Common myeloid progenitor, CD34-positive (primary cell): Measurements from ENCODE around the gene NEURL2.

Source experiments
- CTCF ChIA-PET: fragments of 350-600 bp; sonication (Branson Sonifier 250); formaldehyde crosslinking; loops from one replicate; lab custom pipeline; 2021; ENCODE audit warnings: antibody characterized with exemption; lab: Charles Lee
- POLR2A ChIA-PET: fragments of 350-600 bp; sonication (Branson Sonifier 250); formaldehyde crosslinking; loops from one replicate; lab custom pipeline; 2021; ENCODE audit warnings: antibody characterized with exemption; lab: Charles Lee
- DNase-seq, 3 donors: peaks; one replicate each; pipeline versions ENCODE4 v3.0.0 to v3.0.0-alpha.2; 2013
- H3K27ac ChIP-seq, 2 experiments: 1 replicate in 1 of 2; 2 replicates in 1 of 2; pipeline ENCODE4 v1.7.0; 2013; ENCODE audit warnings: inconsistent platforms in 2 of 2, low read length in 2 of 2, mild to moderate bottlenecking in 2 of 2, low read depth in 1 of 2, moderate library complexity in 1 of 2; ENCODE audit not compliant: severe bottlenecking in 2 of 2, insufficient read depth in 1 of 2, poor library complexity in 1 of 2
- H3K27me3 ChIP-seq, 5 experiments: replicated peaks in 2 of 5; 1 replicate in 3 of 5; 2 replicates in 2 of 5; pipeline versions ENCODE4 v1.6.1 to v1.7.0; 2013; ENCODE audit warnings: low read length in 4 of 5, mild to moderate bottlenecking in 2 of 5, moderate library complexity in 2 of 5, inconsistent platforms in 1 of 5; ENCODE audit not compliant: insufficient read depth in 5 of 5, control insufficient read depth in 4 of 5
- H3K36me3 ChIP-seq, 4 experiments: 1 replicate in 2 of 4; 2 replicates in 2 of 4; pipeline versions ENCODE4 v1.6.1 to v1.7.0; 2013; ENCODE audit warnings: low read length in 3 of 4, control low read depth in 1 of 4, mild to moderate bottlenecking in 1 of 4; ENCODE audit not compliant: control insufficient read depth in 4 of 4, insufficient read depth in 4 of 4
- H3K4me1 ChIP-seq, 4 experiments: 1 replicate in 3 of 4; 2 replicates in 1 of 4; pipeline versions ENCODE4 v1.6.1 to v1.7.1; 2013; ENCODE audit warnings: low read length in 3 of 4, mild to moderate bottlenecking in 3 of 4, control low read depth in 1 of 4, inconsistent platforms in 1 of 4, moderate library complexity in 1 of 4; ENCODE audit not compliant: control insufficient read depth in 4 of 4, insufficient read depth in 4 of 4; ENCODE audit errors: control extremely low read depth in 1 of 4
- H3K4me3 ChIP-seq, 7 experiments: 1 replicate in 4 of 7; 2 replicates in 3 of 7; pipeline versions ENCODE4 v1.5.1 to v1.7.0; 2013; ENCODE audit warnings: mild to moderate bottlenecking in 7 of 7, low read length in 6 of 7, moderate library complexity in 6 of 7, inconsistent platforms in 2 of 7, low read depth in 2 of 7, control low read depth in 1 of 7; ENCODE audit not compliant: insufficient read depth in 4 of 7, control insufficient read depth in 1 of 7; ENCODE audit errors: extremely low read depth in 1 of 7
- H3K9me3 ChIP-seq, 5 experiments: 1 replicate in 4 of 5; 2 replicates in 1 of 5; pipeline versions ENCODE4 v1.6.1 to v1.7.1; 2013; ENCODE audit warnings: low read length in 4 of 5, mild to moderate bottlenecking in 2 of 5, inconsistent platforms in 1 of 5, low read depth in 1 of 5, moderate library complexity in 1 of 5; ENCODE audit not compliant: control insufficient read depth in 4 of 5, insufficient read depth in 2 of 5; ENCODE audit errors: control extremely low read depth in 1 of 5
- WGBS: methylation state at CpG from one replicate; pipeline ENCODE4 v1.1.5; 2013; ENCODE audit not compliant: insufficient coverage; 5-methylcytosine and 5-hydroxymethylcytosine counted together

The NEURL2 gene

GRCh38 chr20:45851501-45851900, 39.5 kb downstream of the NEURL2 start:
- no peaks in the 10 kb centered on the region for H3K9me3 ChIP-seq
- peaks cover 0 to 9% (median 9%) of the 10 kb centered on the region in 4 experiments for H3K4me1 ChIP-seq
- H3K4me3 ChIP-seq, result no peak overlapping the region
- no peaks in the 10 kb centered on the region for H3K27me3 ChIP-seq
- no peak overlapping the region for H3K27ac ChIP-seq
- ChIA-PET CTCF (interaction anchor here (1.0 to 1.7 kb wide), 2 partner anchors 38 to 92 kb away, joined by 3 to 4 read pairs; no protein-coding TSS in a partner anchor), POLR2A (interaction anchor here (0.7 kb wide), 1 partner anchor 21 kb away, joined by 3 read pairs; no protein-coding TSS in a partner anchor)
- DNase-seq, result no peak
- peaks cover 5 to 55% (median 31%) of the 10 kb centered on the region in 4 experiments for H3K36me3 ChIP-seq

GRCh38 chr20:45850926-45851325, 40.1 kb downstream of the NEURL2 start:
- no CpG with 5 or more reads among the region's 1 CpG for WGBS
- H3K27ac ChIP-seq, result no peak overlapping the region
- no peaks in the 10 kb centered on the region for H3K27me3 ChIP-seq
- ChIA-PET POLR2A (no interaction called here), CTCF (interaction anchor here (1.7 to 1.9 kb wide), 2 partner anchors 11 to 39 kb away, joined by 4 to 8 read pairs; no protein-coding TSS in a partner anchor)
- peak in 1 of 3 donors; percentile 17 for DNase-seq
- no peak overlapping the region for H3K4me3 ChIP-seq
- no peaks in the 10 kb centered on the region for H3K9me3 ChIP-seq
- peaks cover 5 to 61% (median 34%) of the 10 kb centered on the region in 4 experiments for H3K36me3 ChIP-seq
- peaks cover 0 to 4% (median 3%) of the 10 kb centered on the region in 4 experiments for H3K4me1 ChIP-seq

GRCh38 chr20:45850238-45850637, 40.8 kb downstream of the NEURL2 start:
- POLR2A ChIA-PET, result no interaction called here
- Histone ChIP-seq H3K36me3 (peaks cover 5 to 67% (median 39%) of the 10 kb centered on the region in 4 experiments), H3K27ac (no peak overlapping the region), H3K4me3 (no peak overlapping the region), H3K27me3 (no peaks in the 10 kb centered on the region), H3K9me3 (no peaks in the 10 kb centered on the region), H3K4me1 (peaks cover 0 to 2% (median 0%) of the 10 kb centered on the region in 4 experiments)
- DNase-seq, result no peak
- WGBS, result 100% methylated on average over 1 of the region's 2 CpGs
- CTCF ChIA-PET, result interaction anchor here (1.7 to 1.9 kb wide), 2 partner anchors 10 to 40 kb away, joined by 4 to 8 read pairs; no protein-coding TSS in a partner anchor

GRCh38 chr20:45848969-45849582, 41.9 kb downstream of the NEURL2 start:
- H3K9me3 ChIP-seq, result no peaks in the 10 kb centered on the region
- WGBS, result 100% methylated on average over 2 of the region's 8 CpGs
- no peaks in the 10 kb centered on the region for H3K27me3 ChIP-seq
- no peak for DNase-seq
- no peaks in the 10 kb centered on the region for H3K4me1 ChIP-seq
- H3K36me3 ChIP-seq, result peaks cover 6 to 73% (median 41%) of the 10 kb centered on the region in 4 experiments
- H3K27ac ChIP-seq, result no peak overlapping the region
- CTCF ChIA-PET, result interaction anchor here (1.0 to 1.9 kb wide), 2 partner anchors 9 to 19 kb away, joined by 4 to 8 read pairs; no protein-coding TSS in a partner anchor
- POLR2A ChIA-PET, result interaction anchor here (0.6 kb wide), 1 partner anchor 47 kb away, joined by 3 read pairs; no protein-coding TSS in a partner anchor
- no peak overlapping the region for H3K4me3 ChIP-seq

GRCh38 chr20:45848421-45848820, 42.6 kb downstream of the NEURL2 start:
- no peak overlapping the region for H3K4me3 ChIP-seq
- 95% methylated on average over 8 of the region's 8 CpGs for WGBS
- DNase-seq, result no peak
- CTCF ChIA-PET, result interaction anchor here (0.8 kb wide), 1 partner anchor 20 kb away, joined by 3 read pairs; no protein-coding TSS in a partner anchor
- no peak overlapping the region for H3K27ac ChIP-seq
- peaks cover 11 to 77% (median 45%) of the 10 kb centered on the region in 4 experiments for H3K36me3 ChIP-seq
- no peaks in the 10 kb centered on the region for H3K9me3 ChIP-seq
- H3K4me1 ChIP-seq, result peaks cover 0 to under 1% (median 0%) of the 10 kb centered on the region in 4 experiments
- no peaks in the 10 kb centered on the region for H3K27me3 ChIP-seq
- POLR2A ChIA-PET, result interaction anchor here (0.6 kb wide), 1 partner anchor 47 kb away, joined by 3 read pairs; no protein-coding TSS in a partner anchor

GRCh38 chr20:45845452-45845851, 45.6 kb downstream of the NEURL2 start:
- H3K9me3 ChIP-seq, result no peaks in the 10 kb centered on the region
- no peak overlapping the region for H3K4me3 ChIP-seq
- peaks cover 3 to 15% (median 10%) of the 10 kb centered on the region in 4 experiments for H3K4me1 ChIP-seq
- H3K36me3 ChIP-seq, result peaks cover 12 to 71% (median 43%) of the 10 kb centered on the region in 4 experiments
- H3K27ac ChIP-seq, result no peak overlapping the region
- DNase-seq, result no peak
- POLR2A ChIA-PET, result no interaction called here
- H3K27me3 ChIP-seq, result no peaks in the 10 kb centered on the region
- CTCF ChIA-PET, result interaction anchor here (2.0 kb wide), 1 partner anchor 46 kb away, joined by 7 read pairs; no protein-coding TSS in a partner anchor

GRCh38 chr20:45843506-45843905, 47.5 kb downstream of the NEURL2 start:
- ChIA-PET POLR2A (no interaction called here), CTCF (interaction anchor here (1.2 to 2.0 kb wide), 2 partner anchors 9 to 44 kb away, joined by 4 to 7 read pairs; no protein-coding TSS in a partner anchor)
- 98% methylated on average over 11 of the region's 14 CpGs for WGBS
- DNase-seq, result no peak
- Histone ChIP-seq H3K9me3 (no peaks in the 10 kb centered on the region), H3K27ac (no peak overlapping the region), H3K27me3 (no peaks in the 10 kb centered on the region), H3K36me3 (peaks cover 12 to 54% (median 40%) of the 10 kb centered on the region in 4 experiments), H3K4me1 (peaks cover 3 to 15% (median 10%) of the 10 kb centered on the region in 4 experiments), H3K4me3 (no peak overlapping the region)
